Erythroblast (primary cell): ENCODE measurements around the gene MKLN1.

Experiments
- GATA1 ChIP-seq: IDR thresholded peaks from 2 replicates; pipeline ENCODE4 v1.6.1; 2011; ENCODE audit warnings: low read depth, mild to moderate bottlenecking, control low read depth, low read length, moderate library complexity
- POLR2A ChIP-seq: IDR thresholded peaks from 2 replicates; pipeline ENCODE4 v1.6.1; 2011; ENCODE audit warnings: mild to moderate bottlenecking, low read length

DNA sequence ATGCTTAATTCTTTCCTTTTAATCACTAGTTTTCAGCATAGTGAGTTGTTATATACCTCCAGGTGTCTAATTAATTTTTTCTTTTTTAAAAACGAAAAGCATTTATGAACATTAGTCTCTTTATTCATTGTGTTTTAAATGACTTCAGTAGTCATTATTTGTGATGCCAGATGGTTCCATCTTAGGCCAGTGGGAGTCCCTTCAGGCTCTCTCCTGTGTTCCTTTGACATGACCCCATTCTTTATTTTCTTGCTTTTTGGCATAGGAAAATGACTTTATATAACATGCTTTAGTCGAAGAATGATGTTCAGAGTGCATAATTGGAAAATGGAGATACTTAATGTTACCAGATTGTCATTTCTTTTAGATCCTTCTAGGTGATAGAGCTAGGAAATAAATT is 24.4 kb downstream of the MKLN1 start:
- no peak for TF ChIP-seq POLR2A
- no peak for TF ChIP-seq GATA1
